ENCODE measurements around the gene PPP3CA.

DNA sequence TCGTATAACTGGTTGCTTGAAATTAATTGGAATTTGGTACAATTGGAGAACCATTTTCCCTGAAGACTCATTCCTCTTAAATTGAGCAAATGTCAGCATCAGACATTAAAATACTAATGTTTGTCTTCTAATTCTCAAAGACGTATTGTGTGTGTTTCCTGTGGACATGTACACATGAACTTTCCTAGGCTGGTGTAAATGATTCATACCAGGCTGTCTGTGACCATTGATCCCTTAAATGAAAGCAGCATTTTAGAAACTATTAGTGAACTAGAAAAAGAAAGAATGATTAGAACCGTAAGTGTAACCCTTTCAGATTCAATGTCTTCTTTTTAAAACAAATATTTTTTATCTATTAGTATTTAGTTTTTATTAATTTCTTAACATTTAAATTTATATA lies 332.9 kb downstream of the PPP3CA start:
- TF ChIP-seq, protein P1, sequence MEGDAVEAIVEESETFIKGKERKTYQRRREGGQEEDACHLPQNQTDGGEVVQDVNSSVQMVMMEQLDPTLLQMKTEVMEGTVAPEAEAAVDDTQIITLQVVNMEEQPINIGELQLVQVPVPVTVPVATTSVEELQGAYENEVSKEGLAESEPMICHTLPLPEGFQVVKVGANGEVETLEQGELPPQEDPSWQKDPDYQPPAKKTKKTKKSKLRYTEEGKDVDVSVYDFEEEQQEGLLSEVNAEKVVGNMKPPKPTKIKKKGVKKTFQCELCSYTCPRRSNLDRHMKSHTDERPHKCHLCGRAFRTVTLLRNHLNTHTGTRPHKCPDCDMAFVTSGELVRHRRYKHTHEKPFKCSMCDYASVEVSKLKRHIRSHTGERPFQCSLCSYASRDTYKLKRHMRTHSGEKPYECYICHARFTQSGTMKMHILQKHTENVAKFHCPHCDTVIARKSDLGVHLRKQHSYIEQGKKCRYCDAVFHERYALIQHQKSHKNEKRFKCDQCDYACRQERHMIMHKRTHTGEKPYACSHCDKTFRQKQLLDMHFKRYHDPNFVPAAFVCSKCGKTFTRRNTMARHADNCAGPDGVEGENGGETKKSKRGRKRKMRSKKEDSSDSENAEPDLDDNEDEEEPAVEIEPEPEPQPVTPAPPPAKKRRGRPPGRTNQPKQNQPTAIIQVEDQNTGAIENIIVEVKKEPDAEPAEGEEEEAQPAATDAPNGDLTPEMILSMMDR (IDR thresholded peaks at IDR 0.05) = no peak
- no peak for TF ChIP-seq POLR2A (IDR thresholded peaks at IDR 0.05)
- no peak for TF ChIP-seq POLR2AphosphoS5 (IDR thresholded peaks at IDR 0.05)

Measured in breast epithelium (tissue), 3 donors.